Type B pancreatic cell (in vitro differentiated cells): ENCODE results near the gene CREG2. TPM values are rescaled to one million over a fixed set of nuclear protein-coding genes. Genes with fewer than 3 reads are reported as not detected.
"Not testable (repeated sequence)": the region's sequence is repeated elsewhere in the genome, so short reads cannot be mapped to it uniquely, and the experiment has no call there.

Experiments used
- DNase-seq: peaks from one replicate; pipeline ENCODE4 v3.0.0; 2021; ENCODE audit warnings: mixed read lengths; ENCODE audit not compliant: unreplicated experiment; ENCODE audit errors: extremely low spot score
- H3K27ac Mint-ChIP-seq: 2 replicates; pipeline ENCODE4 v1.8.0; 2021; ENCODE audit warnings: mild to moderate bottlenecking, mixed read lengths
- H3K27me3 Mint-ChIP-seq: 2 replicates; pipeline ENCODE4 v1.8.0; 2021; ENCODE audit warnings: mixed read lengths
- H3K36me3 Mint-ChIP-seq: 2 replicates; pipeline ENCODE4 v1.8.0; 2021; ENCODE audit warnings: mixed read lengths
- H3K4me1 Mint-ChIP-seq: one replicate; pipeline ENCODE4 v1.8.0; 2021; ENCODE audit warnings: mixed read lengths; ENCODE audit not compliant: unreplicated experiment
- H3K4me3 Mint-ChIP-seq: 2 replicates; pipeline ENCODE4 v1.8.0; 2021; ENCODE audit warnings: mild to moderate bottlenecking, mixed read lengths
- H3K9me3 Mint-ChIP-seq: 2 replicates; pipeline ENCODE4 v1.8.0; 2021; ENCODE audit warnings: mixed read lengths
- CTCF ChIP-seq: fragments of 200-600 bp; sonication (generic); conservative IDR thresholded peaks from 2 replicates; pipeline ENCODE4 v1.5.0; 2021; ENCODE audit warnings: antibody characterized with exemption, mild to moderate bottlenecking
- total RNA-seq: library from RNA; stranded (reverse); gene quantifications from 2 replicates; pipeline ENCODE4 v1.2.1, GENCODE V29; 2021; ENCODE audit warnings: low replicate concordance

CREG2 gene
- total RNA-seq, 1 donor from 2014 or later, result 1.9 TPM

- TF ChIP-seq CTCF, result no peak
- Mint-ChIP-seq H3K4me3 (no peak overlapping the region), H3K27me3 (no peaks in the 10 kb centered on the region), H3K9me3 (peaks cover 4% of the 10 kb centered on the region), H3K4me1 (peaks cover 10% of the 10 kb centered on the region), H3K27ac (no peak overlapping the region), H3K36me3 (no peaks in the 10 kb centered on the region)
- DNase-seq, result no peak
These were observed 29.9 kb downstream of the CREG2 start for GRCh38 chr2:101357376-101357775.

DNA sequence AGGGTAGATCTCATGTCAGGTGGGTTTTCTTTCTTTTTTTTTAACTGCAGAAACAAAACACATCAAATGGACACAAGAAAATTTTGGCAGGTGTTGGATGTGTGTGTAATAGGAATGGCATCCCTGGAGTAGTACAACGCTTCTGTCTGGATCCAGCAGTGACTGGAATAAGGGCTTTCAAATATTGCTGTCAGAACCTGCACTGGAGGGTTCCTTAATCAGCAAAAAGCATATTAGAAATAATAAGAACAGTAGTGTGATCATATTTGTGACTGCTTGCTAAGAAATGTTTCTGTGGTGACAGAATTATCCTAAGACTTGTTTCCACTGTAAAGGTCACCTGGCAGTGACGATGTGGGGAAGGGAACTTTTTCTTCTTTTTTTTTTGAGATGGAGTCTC is 30.8 kb downstream of the CREG2 start:
- Mint-ChIP-seq H3K27ac (peak overlapping the region; percentile 23), H3K27me3 (no peaks in the 10 kb centered on the region), H3K4me1 (peaks cover 4% of the 10 kb centered on the region), H3K4me3 (no peak overlapping the region), H3K36me3 (no peaks in the 10 kb centered on the region), H3K9me3 (peaks cover 4% of the 10 kb centered on the region)
- no peak for TF ChIP-seq CTCF
- DNase-seq, result no peak

GRCh38 chr2:101356055-101356454 is 31.2 kb downstream of the CREG2 start:
- peaks cover 4% of the 10 kb centered on the region for H3K9me3 Mint-ChIP-seq
- TF ChIP-seq CTCF, result no peak
- no peak overlapping the region for H3K4me3 Mint-ChIP-seq
- no peak for DNase-seq
- peaks cover 4% of the 10 kb centered on the region for H3K4me1 Mint-ChIP-seq
- H3K27me3 Mint-ChIP-seq, result no peaks in the 10 kb centered on the region
- H3K36me3 Mint-ChIP-seq, result no peaks in the 10 kb centered on the region
- no peak overlapping the region for H3K27ac Mint-ChIP-seq

DNA sequence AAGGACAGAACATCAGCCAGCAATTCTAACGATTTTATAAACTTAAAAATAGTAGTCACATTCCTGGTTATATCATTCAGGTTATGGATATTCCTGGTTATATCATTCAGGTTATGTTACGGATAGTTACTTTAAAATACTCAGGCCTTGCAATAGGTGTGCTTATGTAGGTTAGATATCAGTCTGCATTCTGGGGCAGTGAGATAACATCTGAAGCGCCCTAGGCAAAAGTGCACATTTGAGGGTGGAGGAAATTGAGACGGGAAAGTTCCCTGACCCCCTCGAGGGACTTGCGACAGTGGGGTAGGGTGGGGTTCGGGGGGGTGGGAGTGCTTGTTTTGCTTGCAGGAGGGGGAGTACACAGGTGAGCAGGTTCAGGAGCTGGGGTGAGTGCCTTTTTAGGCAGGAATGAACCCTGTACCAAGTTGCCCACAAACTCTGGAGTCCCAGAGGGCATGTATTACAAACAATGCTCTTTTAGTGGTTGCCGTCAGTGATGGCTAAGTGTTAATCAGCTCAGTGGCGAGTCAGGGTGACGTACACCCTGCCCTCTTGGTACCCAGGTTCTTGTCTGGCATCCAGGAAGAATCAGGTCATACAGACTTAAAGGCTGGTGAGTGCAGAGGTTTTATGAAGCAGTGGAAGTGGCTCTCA is 31.8 kb downstream of the CREG2 start:
- no peak for TF ChIP-seq CTCF
- H3K36me3 Mint-ChIP-seq, result no peaks in the 10 kb centered on the region
- DNase-seq, result no peak
- no peaks in the 10 kb centered on the region for H3K27me3 Mint-ChIP-seq
- H3K4me3 Mint-ChIP-seq, result no peak overlapping the region
- H3K27ac Mint-ChIP-seq, result no peak overlapping the region
- H3K4me1 Mint-ChIP-seq, result peaks cover 4% of the 10 kb centered on the region
- H3K9me3 Mint-ChIP-seq, result peaks cover 4% of the 10 kb centered on the region

- peaks cover 12% of the 10 kb centered on the region for H3K4me1 Mint-ChIP-seq
- DNase-seq, result no peak
- no peaks in the 10 kb centered on the region for H3K36me3 Mint-ChIP-seq
- TF ChIP-seq CTCF, result no peak
- no peak overlapping the region for H3K4me3 Mint-ChIP-seq
- H3K27ac Mint-ChIP-seq, result no peak overlapping the region
- peaks cover 4% of the 10 kb centered on the region for H3K9me3 Mint-ChIP-seq
- H3K27me3 Mint-ChIP-seq, result no peaks in the 10 kb centered on the region
These were observed 32.6 kb downstream of the CREG2 start for GRCh38 chr2:101354420-101355311.

DNA sequence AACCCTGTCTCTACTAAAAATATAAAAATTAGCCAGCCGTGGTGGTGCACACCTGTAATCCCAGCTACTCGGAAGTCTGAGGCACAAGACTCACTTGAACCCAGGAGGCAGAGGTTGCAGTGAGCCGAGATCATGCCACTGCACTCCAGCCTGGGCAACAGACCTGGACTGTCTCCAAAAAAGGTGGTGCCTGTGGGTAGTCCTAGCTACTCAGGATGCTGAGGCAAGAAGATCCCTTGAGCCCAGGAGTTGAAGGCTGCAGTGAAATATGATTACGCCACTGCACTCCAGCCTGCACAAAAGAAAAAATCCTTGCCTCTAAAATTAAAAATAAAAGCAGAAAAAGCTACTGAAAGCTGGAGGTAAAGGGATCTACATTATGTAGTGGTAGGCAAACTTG is 34.7 kb downstream of the CREG2 start:
- H3K4me1 Mint-ChIP-seq, result peaks cover 12% of the 10 kb centered on the region
- not testable (repeated sequence) for H3K27me3 Mint-ChIP-seq, H3K9me3 Mint-ChIP-seq, H3K36me3 Mint-ChIP-seq, H3K4me3 Mint-ChIP-seq, H3K27ac Mint-ChIP-seq, DNase-seq
